ENCODE measurements around the gene RHOA. TPM values are rescaled to one million over a fixed set of nuclear protein-coding genes. Genes with fewer than 3 reads are reported as not detected.

Gene RHOA
- total and polyA plus RNA-seq, 2 of the 8 experiments (the other 6 are each of a cell fraction or from before 2014, with no cell fraction given), result 176 to 397 TPM

- peak overlapping the region in 3 of 4 experiments; percentile 73 to 85 (median 75); a peak in 3 of 7 replicates for H3K9ac ChIP-seq (replicated peaks in 1 of 4; ENCODE audit: extremely low read depth in 1 of 4, low read depth in 3 of 4, low read length in 3 of 4)
- 0 out of 2 replicates have a peak overlapping the region, but pooled peaks have one; percentile 8 for H2AFZ ChIP-seq (ENCODE audit: low read length)
- peak overlapping the region; percentile 68 to 99 (median 90) for H3K4me3 ChIP-seq (ENCODE audit: extremely low read depth in 1 of 4, insufficient read depth in 2 of 4, low read depth in 3 of 4, low read length in 4 of 4)
- peaks cover 10 to 14% of the 10 kb centered on the region in 2 experiments for H4K20me1 ChIP-seq (replicated peaks in 1 of 2; ENCODE audit: control insufficient read depth in 1 of 2, insufficient read depth in 2 of 2, low read length in 2 of 2)
- peak overlapping the region; percentile 96 for H2BK5ac ChIP-seq (ENCODE audit: low read depth, low read length)
- ChIA-PET POLR2A (ENCODE audit: partially characterized antibody) (interaction anchor here (0.6 to 4.2 kb wide), 22 partner anchors 9 to 320 kb away, joined by 3 to 57 read pairs (median 5); partner anchors contain the start of genes AMT, DAG1, GPX1 and NICN1), CTCF (ENCODE audit: partially characterized antibody) (interaction anchor here (0.5 to 1.6 kb wide), 6 partner anchors 9 to 613 kb away, joined by 3 to 9 read pairs (median 4); no protein-coding TSS in a partner anchor)
- H3K4me2 ChIP-seq (ENCODE audit: insufficient read depth in 1 of 2, low read depth in 2 of 2, low read length in 2 of 2), result peak overlapping the region; percentile 80 to 93
- H3K27me3 ChIP-seq (replicated peaks in 1 of 4; ENCODE audit: control insufficient read depth in 3 of 4, extremely low read depth in 1 of 4, insufficient read depth in 3 of 4, low read length in 3 of 4), result no peaks in the 10 kb centered on the region
- H3K23me2 ChIP-seq (ENCODE audit: low read depth, low read length), result peaks cover 16% of the 10 kb centered on the region
- H2BK15ac ChIP-seq (ENCODE audit: low read length), result peak overlapping the region; percentile 92; the same call in 1 of the 2 replicates
- no peak overlapping the region for H3K23ac ChIP-seq (ENCODE audit: insufficient read length)
- H2AK5ac ChIP-seq (ENCODE audit: low read depth, low read length), result peak overlapping the region; percentile 83
- H3K56ac ChIP-seq (replicated peaks; ENCODE audit: insufficient read length, low read depth, low read length), result peak overlapping the region; percentile 86
- no peak overlapping the region for H2BK120ac ChIP-seq (replicated peaks; ENCODE audit: low read depth, low read length)
- H3K4ac ChIP-seq (replicated peaks; ENCODE audit: insufficient read length, low read depth, low read length), result no peak overlapping the region
- H4K8ac ChIP-seq (ENCODE audit: extremely low read depth, insufficient read depth, low read length), result peak overlapping the region; percentile 90; the same call in 1 of the 2 replicates
- WGBS, 2 experiments (ENCODE audit: extremely low coverage in 1 of 2, insufficient coverage in 1 of 2, insufficient read length in 1 of 2, insufficient replicate concordance in 2 of 2, low coverage in 1 of 2, low lambda C conversion rate in 2 of 2, missing lambda C conversion rate in 1 of 2), result 76% methylated on average over 12 of the region's 16 CpGs; no CpG with 5 or more reads in 1 of the 2 experiments
- no peak overlapping the region for H3K27ac ChIP-seq (ENCODE audit: low read depth, low read length)
- no peak overlapping the region for H3K14ac ChIP-seq (ENCODE audit: insufficient read length)
- H3K36me3 ChIP-seq (ENCODE audit: control insufficient read depth in 2 of 4, insufficient read depth in 4 of 4, low read length in 3 of 4), result peaks cover 0 to 7% (median 4%) of the 10 kb centered on the region in 4 experiments; a peak in 2 of 8 replicates
- peak overlapping the region; percentile 89 for H4K91ac ChIP-seq (replicated peaks; ENCODE audit: insufficient read length, low read length)
- DNase-seq (ENCODE audit: low read depth in 1 of 2, low spot score in 2 of 2) (no peak), FAIRE-seq (no peak)
- no peak overlapping the region for H2BK20ac ChIP-seq (ENCODE audit: low read length)
- H2BK12ac ChIP-seq (ENCODE audit: low read depth, low read length), result peak overlapping the region; percentile 50; the same call in 1 of the 2 replicates
- H3K9me3 ChIP-seq (ENCODE audit: insufficient read depth in 2 of 2, low read depth in 1 of 2, low read length in 1 of 2), result no peaks in the 10 kb centered on the region
- H3K4me1 ChIP-seq (replicated peaks in 1 of 4; ENCODE audit: control insufficient read depth in 3 of 4, insufficient read depth in 4 of 4, low read length in 3 of 4), result peaks cover 3 to 13% (median 10%) of the 10 kb centered on the region in 4 experiments; a peak in 6 of 7 replicates
- H4K5ac ChIP-seq (ENCODE audit: insufficient read length, low read depth, low read length), result no peak overlapping the region
- peaks cover 12% of the 10 kb centered on the region for H3K79me1 ChIP-seq (ENCODE audit: low read depth, low read length)
- H3K79me2 ChIP-seq (ENCODE audit: control insufficient read depth in 1 of 2, insufficient read depth in 2 of 2, low read length in 2 of 2), result peaks cover 25 to 36% of the 10 kb centered on the region in 2 experiments
- H3K18ac ChIP-seq (ENCODE audit: extremely low read depth, low read length), result peak overlapping the region; percentile 97; the same call in 1 of the 2 replicates
- TF ChIP-seq KDM1A (IDR thresholded peaks at IDR 0.05; ENCODE audit: borderline replicate concordance, low read length), result no peak
- no peak for TF ChIP-seq SP1 (IDR thresholded peaks at IDR 0.05; ENCODE audit: low read depth, low read length)
- TF ChIP-seq TAF1 (IDR thresholded peaks at IDR 0.05; ENCODE audit: low read depth, low read length), result no peak
- no peak for TF ChIP-seq USF2 (IDR thresholded peaks at IDR 0.05; ENCODE audit: low read length)
- TF ChIP-seq YY1 (IDR thresholded peaks at IDR 0.05; ENCODE audit: low read depth, low read length), result no peak
- TF ChIP-seq CBX5 (IDR thresholded peaks at IDR 0.05; ENCODE audit: low read depth, low read length), result no peak
- TF ChIP-seq MAFK (IDR thresholded peaks at IDR 0.05; ENCODE audit: low read depth, low read length), result no peak
- no peak for TF ChIP-seq RBBP5 (IDR thresholded peaks at IDR 0.05; ENCODE audit: borderline replicate concordance, low read depth, low read length)
- no peak for TF ChIP-seq GABPA (IDR thresholded peaks at IDR 0.05; ENCODE audit: borderline replicate concordance, insufficient read depth, low read length)
- no peak for TF ChIP-seq BRCA1 (IDR thresholded peaks at IDR 0.05; ENCODE audit: low read depth, low read length)
- TF ChIP-seq TCF12 (IDR thresholded peaks at IDR 0.05; ENCODE audit: low read depth, low read length), result no peak
These were observed 1.0 kb upstream of the RHOA start for GRCh38 chr3:49412632-49413337.
